Right ventricle myocardium superior (tissue), 1 donor: ENCODE results near the gene HSF2BP. TPM values are rescaled to one million over a fixed set of nuclear protein-coding genes. Genes with fewer than 3 reads are reported as not detected.
"Not testable (repeated sequence)": the region's sequence is repeated elsewhere in the genome, so short reads cannot be mapped to it uniquely, and the experiment has no call there.

Experiments used
- ATAC-seq: fragments of 200-7000 bp; cut with Tn5 transposase; one replicate; pipeline ENCODE4 v1.9.1; 2020; ENCODE audit warnings: mild to moderate bottlenecking; ENCODE audit not compliant: poor library complexity
- DNase-seq: peaks from one replicate; pipeline ENCODE4 v3.0.0-alpha.2; 2020
- intact Hi-C: fragments of 100-400 bp; cut with DNase I; formaldehyde crosslinking; loops from one replicate; pipeline ENCODE4 v1.11.2; 2022
- total RNA-seq: library from RNA; stranded (reverse); fragmentation: NEBNext Ultra II Directional; extraction: Animal tissue kit (Norgen Biotek cat#: 25700); gene quantifications from one replicate; pipeline ENCODE4 v1.2.1, GENCODE V29; 2021
- donor health status: DM: no; HTN: yes; CAD: no; lungs with severe emphysema.

The HSF2BP gene
- total RNA-seq, 1 donor from 2014 or later, result not detected

GRCh38 chr21:43581453-43581852 is 77.8 kb downstream of the HSF2BP start:
- ATAC-seq, result no peak
- DNase-seq, result no peak
- intact Hi-C loops, result no loop called here

- intact Hi-C loops, result no loop called here
- DNase-seq (peak; percentile 55), ATAC-seq (no peak)
These were observed 80.5 kb downstream of the HSF2BP start for GRCh38 chr21:43578677-43579303.

GRCh38 chr21:43575473-43575844 is 83.8 kb downstream of the HSF2BP start:
- intact Hi-C loops, result no loop called here
- ATAC-seq (peak; percentile 48), DNase-seq (no peak)

- ATAC-seq, result peak; percentile 69
- intact Hi-C loops, result no loop called here
- DNase-seq, result peak; percentile 70
These were observed 84.4 kb downstream of the HSF2BP start for GRCh38 chr21:43574741-43575472.

GRCh38 chr21:43573921-43574320 is 85.4 kb downstream of the HSF2BP start:
- no peak for DNase-seq
- ATAC-seq, result no peak
- intact Hi-C loops, result no loop called here

GRCh38 chr21:43572446-43572845 is 86.8 kb downstream of the HSF2BP start:
- no peak for DNase-seq
- intact Hi-C loops, result no loop called here
- no peak for ATAC-seq

- no peak for ATAC-seq
- DNase-seq, result no peak
- intact Hi-C loops, result no loop called here
These were observed 87.3 kb downstream of the HSF2BP start for GRCh38 chr21:43571976-43572375.

GRCh38 chr21:43570195-43570594 is 89.1 kb downstream of the HSF2BP start:
- intact Hi-C loops, DNase-seq, ATAC-seq: not testable (repeated sequence)

GRCh38 chr21:43562451-43562850 is 96.8 kb downstream of the HSF2BP start:
- ATAC-seq, intact Hi-C loops: not testable (repeated sequence)

GRCh38 chr21:43540561-43540960 is 118.7 kb downstream of the HSF2BP start:
- DNase-seq, intact Hi-C loops, ATAC-seq: not testable (repeated sequence)

More at GRCh38 chr21:43562451-43562850, 96.8 kb downstream of the HSF2BP start:
- DNase-seq, result not testable (repeated sequence)

GRCh38 chr21:43522495-43523131 is 136.7 kb downstream of the HSF2BP start:
- intact Hi-C loops, DNase-seq, ATAC-seq: not testable (repeated sequence)

- ATAC-seq, DNase-seq, intact Hi-C loops: not testable (repeated sequence)
These were observed 141.6 kb downstream of the HSF2BP start for GRCh38 chr21:43517701-43518100.

GRCh38 chr21:43516860-43517627 is 142.2 kb downstream of the HSF2BP start:
- intact Hi-C loops, DNase-seq: not testable (repeated sequence)
- ATAC-seq, result peak; percentile 91

GRCh38 chr21:43516295-43516847 is 142.9 kb downstream of the HSF2BP start:
- intact Hi-C loops, ATAC-seq, DNase-seq: not testable (repeated sequence)

GRCh38 chr21:43514834-43515233 is 144.5 kb downstream of the HSF2BP start:
- intact Hi-C loops, DNase-seq, ATAC-seq: not testable (repeated sequence)

- intact Hi-C loops, DNase-seq, ATAC-seq: not testable (repeated sequence)
These were observed 146.3 kb downstream of the HSF2BP start for GRCh38 chr21:43513023-43513422.

GRCh38 chr21:43511209-43511608 is 148.1 kb downstream of the HSF2BP start:
- DNase-seq, ATAC-seq, intact Hi-C loops: not testable (repeated sequence)

GRCh38 chr21:43510669-43511068 is 148.6 kb downstream of the HSF2BP start:
- ATAC-seq, result peak; percentile 49
- DNase-seq, intact Hi-C loops: not testable (repeated sequence)
